Measurements from ENCODE around the gene REST.

REST gene

DNA sequence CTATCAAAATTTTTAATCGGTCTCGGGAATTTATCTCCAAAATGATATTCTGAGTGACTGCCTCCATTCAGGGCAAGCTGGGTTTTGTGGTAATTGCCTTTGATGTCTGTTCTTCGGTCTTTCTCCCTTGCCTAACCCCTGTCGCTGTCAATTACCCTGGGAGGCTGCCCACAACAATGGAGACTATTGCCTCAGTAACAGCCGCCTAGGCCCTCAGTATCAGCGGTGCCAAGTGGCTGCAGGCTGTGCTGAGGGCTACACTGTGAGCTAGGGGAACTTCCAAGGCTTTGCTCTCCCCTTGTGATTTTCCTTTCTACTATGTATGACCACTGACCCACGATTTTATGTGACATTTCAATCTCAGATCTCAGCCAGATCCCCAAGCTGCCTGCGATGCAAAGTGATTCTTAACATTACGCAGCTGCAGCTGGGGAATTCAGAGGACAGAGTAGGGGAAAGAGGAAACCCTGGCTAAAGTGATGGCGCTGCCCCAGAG, 36.3 kb upstream of the REST start:
- TF ChIP-seq, protein P1, sequence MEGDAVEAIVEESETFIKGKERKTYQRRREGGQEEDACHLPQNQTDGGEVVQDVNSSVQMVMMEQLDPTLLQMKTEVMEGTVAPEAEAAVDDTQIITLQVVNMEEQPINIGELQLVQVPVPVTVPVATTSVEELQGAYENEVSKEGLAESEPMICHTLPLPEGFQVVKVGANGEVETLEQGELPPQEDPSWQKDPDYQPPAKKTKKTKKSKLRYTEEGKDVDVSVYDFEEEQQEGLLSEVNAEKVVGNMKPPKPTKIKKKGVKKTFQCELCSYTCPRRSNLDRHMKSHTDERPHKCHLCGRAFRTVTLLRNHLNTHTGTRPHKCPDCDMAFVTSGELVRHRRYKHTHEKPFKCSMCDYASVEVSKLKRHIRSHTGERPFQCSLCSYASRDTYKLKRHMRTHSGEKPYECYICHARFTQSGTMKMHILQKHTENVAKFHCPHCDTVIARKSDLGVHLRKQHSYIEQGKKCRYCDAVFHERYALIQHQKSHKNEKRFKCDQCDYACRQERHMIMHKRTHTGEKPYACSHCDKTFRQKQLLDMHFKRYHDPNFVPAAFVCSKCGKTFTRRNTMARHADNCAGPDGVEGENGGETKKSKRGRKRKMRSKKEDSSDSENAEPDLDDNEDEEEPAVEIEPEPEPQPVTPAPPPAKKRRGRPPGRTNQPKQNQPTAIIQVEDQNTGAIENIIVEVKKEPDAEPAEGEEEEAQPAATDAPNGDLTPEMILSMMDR (IDR thresholded peaks at IDR 0.05; ENCODE audit: insufficient read depth, low read depth, low read length, missing control alignments), result no peak
- DNase-seq (ENCODE audit: low read depth), result no peak
- H3K4me3 ChIP-seq (ENCODE audit: low read length), result no peak overlapping the region

DNA sequence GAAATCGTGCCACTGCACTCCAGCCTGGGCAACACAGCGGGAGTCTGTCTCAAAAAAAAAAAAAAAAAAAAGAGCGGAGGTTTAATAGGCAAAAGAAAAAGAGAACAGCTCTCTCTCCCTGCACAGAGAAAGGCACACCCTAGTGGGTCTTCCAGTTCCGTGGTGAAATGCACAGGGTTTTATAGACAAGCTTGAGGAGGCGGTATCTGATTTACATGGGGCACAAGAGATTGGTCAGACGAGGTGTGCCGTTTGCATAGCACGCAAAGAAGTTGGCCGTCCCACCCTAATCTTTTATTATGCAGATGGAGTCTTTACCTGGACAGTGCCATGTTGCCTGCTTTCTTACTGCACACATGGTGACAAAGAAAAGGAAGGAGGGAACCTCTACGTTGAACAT, 33.5 kb upstream of the REST start:
- DNase-seq (ENCODE audit: low read depth), result peak; percentile 78
- TF ChIP-seq, protein P1 (IDR thresholded peaks at IDR 0.05; ENCODE audit: insufficient read depth, low read depth, low read length, missing control alignments), result no peak
- H3K4me3 ChIP-seq (ENCODE audit: low read length), result no peak overlapping the region

DNA sequence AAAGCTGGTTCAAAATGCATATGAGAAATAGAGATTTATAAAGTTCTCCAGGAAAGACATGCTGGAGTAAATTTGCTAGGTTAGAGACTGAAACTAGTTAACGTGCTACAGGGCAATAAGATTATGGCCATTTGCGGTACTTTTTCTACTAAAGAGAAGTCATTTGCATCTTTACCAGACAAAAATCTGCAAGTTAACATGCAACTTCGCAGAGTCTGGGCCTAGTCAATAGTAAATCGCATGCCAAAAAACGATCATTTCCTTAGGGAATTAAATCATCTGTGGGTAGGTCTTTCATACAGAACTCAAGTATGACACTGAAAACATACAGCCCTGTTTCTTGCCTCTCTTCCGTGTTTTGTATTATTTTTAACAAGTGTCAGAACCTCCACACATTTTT, 32.8 kb upstream of the REST start:
- H3K4me3 ChIP-seq (ENCODE audit: low read length), result no peak overlapping the region
- TF ChIP-seq, protein P1 (IDR thresholded peaks at IDR 0.05; ENCODE audit: insufficient read depth, low read depth, low read length, missing control alignments), result no peak
- no peak for DNase-seq (ENCODE audit: low read depth)

DNA sequence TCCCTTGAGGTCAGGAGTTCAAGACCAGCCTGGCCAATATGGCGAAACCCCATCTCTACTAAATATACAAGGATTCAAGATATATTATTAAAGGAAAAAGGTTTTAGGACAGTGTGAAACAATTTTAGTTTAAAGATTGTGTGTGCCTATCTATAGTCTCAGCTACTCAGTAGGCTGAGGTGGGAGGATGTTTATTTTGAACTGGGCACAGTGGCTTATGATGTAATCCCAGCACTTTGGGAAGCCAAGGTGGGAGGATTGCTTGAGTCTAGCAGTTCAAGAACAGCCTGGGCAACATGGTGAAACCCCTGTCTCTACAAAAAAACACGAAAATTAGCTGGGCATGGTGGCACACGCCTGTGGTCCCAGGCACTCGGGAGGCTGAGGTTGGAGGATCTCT, 31.4 kb upstream of the REST start:
- TF ChIP-seq, protein P1 (IDR thresholded peaks at IDR 0.05; ENCODE audit: insufficient read depth, low read depth, low read length, missing control alignments), result no peak
- no peak overlapping the region for H3K4me3 ChIP-seq (ENCODE audit: low read length)
- no peak for DNase-seq (ENCODE audit: low read depth)

DNA sequence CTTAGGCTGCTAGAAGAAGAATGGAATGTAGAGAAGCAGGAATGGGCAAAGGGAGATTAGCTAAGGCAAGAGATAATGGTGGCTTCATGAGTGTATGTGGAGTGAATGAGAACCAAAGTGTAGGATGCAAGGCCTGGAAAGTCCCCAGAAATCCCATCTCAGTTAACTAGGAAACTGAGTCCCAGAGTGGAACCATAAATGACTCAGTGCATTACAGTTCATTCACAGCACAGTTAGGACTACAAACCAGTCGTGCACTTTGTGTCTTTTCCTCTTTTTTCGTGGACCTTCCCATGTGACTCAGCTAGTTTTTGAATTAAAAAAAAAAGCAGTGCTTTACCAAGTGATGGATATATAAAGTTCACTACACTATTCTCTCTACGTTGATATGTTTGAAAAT, 27.7 kb upstream of the REST start:
- TF ChIP-seq, protein P1 (IDR thresholded peaks at IDR 0.05; ENCODE audit: insufficient read depth, low read depth, low read length, missing control alignments), result no peak
- peak; percentile 7 for DNase-seq (ENCODE audit: low read depth)
- H3K4me3 ChIP-seq (ENCODE audit: low read length), result no peak overlapping the region

DNA sequence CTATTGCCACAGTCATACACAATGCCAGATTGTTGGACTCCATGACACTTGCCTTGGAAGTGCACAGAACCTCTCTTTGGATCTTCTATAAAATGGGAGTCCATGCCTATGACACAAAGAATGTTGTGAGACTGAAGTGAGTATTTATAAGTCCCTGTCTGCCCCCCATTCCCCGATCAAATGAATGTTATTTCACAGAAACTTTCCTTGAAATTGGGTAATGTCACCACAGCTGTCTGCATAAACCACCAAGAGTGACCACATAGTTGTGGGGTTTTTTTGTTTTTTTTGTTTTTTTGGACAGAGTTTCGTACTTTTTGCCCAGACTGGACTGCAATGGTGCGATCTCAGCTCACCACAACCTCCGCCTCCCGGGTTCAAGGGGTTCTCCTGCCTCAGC, 27.1 kb upstream of the REST start:
- TF ChIP-seq, protein P1 (IDR thresholded peaks at IDR 0.05; ENCODE audit: insufficient read depth, low read depth, low read length, missing control alignments), result no peak

DNA sequence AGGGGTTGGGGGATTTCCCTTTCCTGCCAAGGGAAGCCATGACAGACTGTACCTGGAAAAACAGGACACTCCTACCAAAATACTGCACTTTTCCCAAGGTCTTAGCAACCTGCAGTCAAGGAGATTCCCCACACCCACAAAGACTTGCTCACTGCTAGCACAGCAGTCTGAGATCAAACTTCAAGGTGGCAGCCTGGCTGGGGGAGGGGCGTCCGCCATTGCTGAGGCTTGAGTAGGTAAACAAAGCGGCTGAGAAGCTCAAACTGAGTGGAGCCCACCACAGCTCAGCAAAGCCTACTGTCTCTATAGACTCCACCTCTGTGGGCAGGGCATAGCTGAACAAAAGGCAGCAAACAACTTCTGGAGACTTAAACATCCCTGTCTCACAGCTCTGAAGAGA, 23.2 kb upstream of the REST start:
- H3K4me3 ChIP-seq (ENCODE audit: low read length), result peak overlapping the region; percentile 18
- peak; percentile 4 for DNase-seq (ENCODE audit: low read depth)

More for the DNA sequence above, 27.1 kb upstream of the REST start:
- H3K4me3 ChIP-seq (ENCODE audit: low read length), result no peak overlapping the region
- DNase-seq (ENCODE audit: low read depth), result no peak

Measured in epithelial cell of esophagus (primary cell).